ENCODE data around the gene ETV3. TPM values are rescaled to one million over a fixed set of nuclear protein-coding genes. Genes with fewer than 3 reads are reported as not detected.

ETV3 gene
- total and polyA plus RNA-seq, 10 of the 15 experiments (the other 5 are each of a cell fraction or from before 2014, with no cell fraction given): 1.7 to 13.8 (median 7.2) TPM

DNA sequence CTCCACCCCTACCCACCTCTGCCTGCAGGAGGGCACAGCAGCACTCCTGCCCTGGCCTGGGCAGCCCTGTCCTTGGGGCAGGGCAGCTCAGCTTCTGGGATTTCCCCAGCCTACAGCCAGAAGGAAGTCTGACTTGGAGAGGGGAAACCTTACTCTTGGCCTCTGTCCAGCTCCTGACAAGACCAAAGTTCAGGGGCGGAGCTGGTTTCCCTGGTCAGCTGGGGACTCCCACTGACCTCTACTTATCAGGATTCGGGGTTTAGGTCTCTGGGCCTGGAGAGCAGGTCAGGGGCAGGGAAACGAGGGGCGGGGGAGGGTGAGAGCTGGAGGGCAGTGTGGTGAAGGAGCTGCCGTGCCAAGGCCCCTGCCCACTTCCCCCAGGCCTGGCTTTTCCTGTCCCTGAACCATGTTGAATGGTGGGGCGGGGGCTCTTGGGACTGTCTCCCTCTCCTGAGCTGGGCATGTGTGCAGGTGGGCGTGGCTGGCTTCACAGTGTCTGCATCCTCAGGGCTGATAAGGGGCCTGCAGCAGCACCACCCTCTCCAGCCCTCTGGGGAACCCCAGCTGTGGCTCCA lies 16.8 kb upstream of the ETV3 start:
- H3K36me3 ChIP-seq (ENCODE audit: control insufficient read depth in 2 of 2, insufficient read depth in 2 of 2, low read length in 1 of 2): no peaks in the 10 kb centered on the region
- TF ChIP-seq MTA2 (IDR thresholded peaks at IDR 0.05; ENCODE audit: low read depth) (no peak), IKZF1 (conservative IDR thresholded peaks at IDR 0.05) (peak; percentile 32; the same call in 1 of the 2 replicates)
- no peaks in the 10 kb centered on the region for H4K20me1 ChIP-seq (ENCODE audit: control insufficient read depth, insufficient read depth)
- no peak overlapping the region for H2AFZ ChIP-seq (ENCODE audit: control insufficient read depth, low read depth, low read length)
- H3K4me1 ChIP-seq (ENCODE audit: control insufficient read depth, insufficient read depth, low read length): peaks cover 9% of the 10 kb centered on the region
- H3K27me3 ChIP-seq (replicated peaks in 1 of 2; ENCODE audit: control insufficient read depth in 2 of 2, insufficient read depth in 2 of 2, low read length in 1 of 2): no peaks in the 10 kb centered on the region; a peak in 1 of 4 replicates
- no peaks in the 10 kb centered on the region for H3K9me3 ChIP-seq (replicated peaks; ENCODE audit: control insufficient read depth, insufficient read depth, low read length)
- DNase-seq (ENCODE audit: low read depth, low spot score) (no peak), FAIRE-seq (no peak), ATAC-seq (peak; percentile 57)
- SMC1A ChIA-PET (ENCODE audit: uncharacterized antibody, unreplicated experiment): interaction anchor here (0.6 to 14.0 kb wide), 14 partner anchors 12 to 243 kb away, joined by 3 to 383 read pairs (median 6); partner anchors contain the start of gene ETV3
- WGBS (ENCODE audit: insufficient coverage, insufficient replicate concordance, low lambda C conversion rate, missing lambda C conversion rate): 27% methylated on average over 7 of the region's 7 CpGs
- intact Hi-C loops (cut with micrococcal nuclease; ENCODE audit: unreplicated experiment) (loop anchor here (10.0 kb wide), 1 partner anchor 240 kb away; no protein-coding TSS in a partner anchor), in situ Hi-C loops (cut with MboI) (loop anchor here (5.0 kb wide), 1 partner anchor 63 kb away; no protein-coding TSS in a partner anchor)
- no peak overlapping the region for H3K4me2 ChIP-seq (ENCODE audit: control insufficient read depth, insufficient read depth)
- no peak overlapping the region for H3K9ac ChIP-seq (ENCODE audit: control insufficient read depth, insufficient read depth, low read length)
- RAD21 ChIA-PET (ENCODE audit: unreplicated experiment): interaction anchor here (0.8 to 14.0 kb wide), 16 partner anchors 8 to 81 kb away, joined by 3 to 442 read pairs (median 4); partner anchors contain the start of genes ETV3 and ETV3L
- H3K79me2 ChIP-seq (ENCODE audit: control insufficient read depth, insufficient read depth, low read length): no peaks in the 10 kb centered on the region
- H3K27ac ChIP-seq (ENCODE audit: control insufficient read depth, insufficient read depth): no peak overlapping the region
- POLR2A ChIA-PET: interaction anchor here (0.6 to 1.8 kb wide), 7 partner anchors 12 to 67 kb away, joined by 3 to 5 read pairs (median 4); no protein-coding TSS in a partner anchor
- CTCF ChIA-PET: interaction anchor here (1.0 to 18.4 kb wide), 17 partner anchors 8 to 263 kb away, joined by 3 to 715 read pairs (median 7); partner anchors contain the start of gene ETV3L
- BruUV-seq (replicated peaks): no TSS peak
- no peak overlapping the region for H3K4me3 ChIP-seq

DNA sequence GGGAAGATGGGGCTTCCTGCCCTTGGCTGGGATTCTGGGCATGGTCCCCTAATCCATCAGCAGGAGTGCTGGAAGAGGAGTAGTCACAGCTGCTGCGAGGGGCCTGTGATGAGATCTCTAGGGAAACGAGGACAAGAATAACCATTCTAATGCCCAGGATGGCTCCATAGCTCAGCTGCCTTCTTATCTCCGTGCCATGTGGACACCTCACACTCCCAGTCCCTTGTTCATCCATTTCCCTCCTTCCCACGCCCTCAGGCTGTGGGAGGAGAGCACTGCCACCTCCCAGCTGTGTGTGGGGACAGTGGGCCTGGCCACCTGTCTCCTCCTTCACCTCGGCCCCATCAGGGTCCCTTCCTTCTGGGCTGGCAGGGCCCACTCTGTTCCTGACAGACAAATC lies 16.1 kb upstream of the ETV3 start:
- FAIRE-seq (no peak), ATAC-seq (no peak), DNase-seq (ENCODE audit: low read depth, low spot score) (no peak)
- Histone ChIP-seq H3K79me2 (ENCODE audit: control insufficient read depth, insufficient read depth, low read length) (no peaks in the 10 kb centered on the region), H3K4me3 (no peak overlapping the region), H3K4me2 (ENCODE audit: control insufficient read depth, insufficient read depth) (no peak overlapping the region), H3K27me3 (replicated peaks in 1 of 2; ENCODE audit: control insufficient read depth in 2 of 2, insufficient read depth in 2 of 2, low read length in 1 of 2) (no peaks in the 10 kb centered on the region; a peak in 1 of 4 replicates), H3K4me1 (ENCODE audit: control insufficient read depth, insufficient read depth, low read length) (peaks cover 9% of the 10 kb centered on the region), H3K9me3 (replicated peaks; ENCODE audit: control insufficient read depth, insufficient read depth, low read length) (no peaks in the 10 kb centered on the region), H2AFZ (ENCODE audit: control insufficient read depth, low read depth, low read length) (no peak overlapping the region), H3K36me3 (ENCODE audit: control insufficient read depth in 2 of 2, insufficient read depth in 2 of 2, low read length in 1 of 2) (no peaks in the 10 kb centered on the region), H3K9ac (ENCODE audit: control insufficient read depth, insufficient read depth, low read length) (no peak overlapping the region), H3K27ac (ENCODE audit: control insufficient read depth, insufficient read depth) (no peak overlapping the region), H4K20me1 (ENCODE audit: control insufficient read depth, insufficient read depth) (no peaks in the 10 kb centered on the region)
- BruUV-seq (replicated peaks): no TSS peak
- ChIA-PET CTCF (interaction anchor here (0.9 to 18.4 kb wide), 14 partner anchors 10 to 245 kb away, joined by 3 to 715 read pairs (median 6); partner anchors contain the start of gene ETV3L), SMC1A (ENCODE audit: uncharacterized antibody, unreplicated experiment) (interaction anchor here (0.8 to 14.0 kb wide), 10 partner anchors 12 to 174 kb away, joined by 3 to 383 read pairs (median 8); partner anchors contain the start of gene ETV3), RAD21 (ENCODE audit: unreplicated experiment) (interaction anchor here (0.8 to 14.0 kb wide), 11 partner anchors 13 to 65 kb away, joined by 3 to 442 read pairs (median 4); partner anchors contain the start of genes ETV3 and ETV3L), POLR2A (interaction anchor here (0.6 to 1.8 kb wide), 6 partner anchors 13 to 64 kb away, joined by 3 to 5 read pairs (median 4); no protein-coding TSS in a partner anchor)
- 11% methylated on average over 4 of the region's 5 CpGs for WGBS (ENCODE audit: insufficient coverage, insufficient replicate concordance, low lambda C conversion rate, missing lambda C conversion rate)
- in situ Hi-C loops (cut with MboI): loop anchor here (5.0 kb wide), 1 partner anchor 62 kb away; no protein-coding TSS in a partner anchor
- intact Hi-C loops (cut with micrococcal nuclease; ENCODE audit: unreplicated experiment): loop anchor here (10.0 kb wide), 1 partner anchor 239 kb away; no protein-coding TSS in a partner anchor
- no peak for TF ChIP-seq ZNF384 (IDR thresholded peaks at IDR 0.05; ENCODE audit: borderline replicate concordance, low read depth, low read length)
- no peak for TF ChIP-seq STAT3 (IDR thresholded peaks at IDR 0.05; ENCODE audit: low read depth, low read length)
- TF ChIP-seq SREBF1 (IDR thresholded peaks at IDR 0.05; ENCODE audit: low read length): no peak
- TF ChIP-seq CHD1 (IDR thresholded peaks at IDR 0.05; ENCODE audit: low read depth, low read length): no peak
- TF ChIP-seq, protein P1, sequence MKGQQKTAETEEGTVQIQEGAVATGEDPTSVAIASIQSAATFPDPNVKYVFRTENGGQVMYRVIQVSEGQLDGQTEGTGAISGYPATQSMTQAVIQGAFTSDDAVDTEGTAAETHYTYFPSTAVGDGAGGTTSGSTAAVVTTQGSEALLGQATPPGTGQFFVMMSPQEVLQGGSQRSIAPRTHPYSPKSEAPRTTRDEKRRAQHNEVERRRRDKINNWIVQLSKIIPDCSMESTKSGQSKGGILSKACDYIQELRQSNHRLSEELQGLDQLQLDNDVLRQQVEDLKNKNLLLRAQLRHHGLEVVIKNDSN (IDR thresholded peaks at IDR 0.05; ENCODE audit: borderline replicate concordance, extremely low read length, insufficient read depth, low read depth, low read length): no peak
- TF ChIP-seq RFX5 (IDR thresholded peaks at IDR 0.05; ENCODE audit: low read depth, low read length): no peak
- no peak for TF ChIP-seq TARDBP (IDR thresholded peaks at IDR 0.05; ENCODE audit: borderline replicate concordance)
- TF ChIP-seq ESRRA (IDR thresholded peaks at IDR 0.05; ENCODE audit: low read length): no peak
- TF ChIP-seq NR2F1 (conservative IDR thresholded peaks at IDR 0.05): no peak
- TF ChIP-seq, protein P2, sequence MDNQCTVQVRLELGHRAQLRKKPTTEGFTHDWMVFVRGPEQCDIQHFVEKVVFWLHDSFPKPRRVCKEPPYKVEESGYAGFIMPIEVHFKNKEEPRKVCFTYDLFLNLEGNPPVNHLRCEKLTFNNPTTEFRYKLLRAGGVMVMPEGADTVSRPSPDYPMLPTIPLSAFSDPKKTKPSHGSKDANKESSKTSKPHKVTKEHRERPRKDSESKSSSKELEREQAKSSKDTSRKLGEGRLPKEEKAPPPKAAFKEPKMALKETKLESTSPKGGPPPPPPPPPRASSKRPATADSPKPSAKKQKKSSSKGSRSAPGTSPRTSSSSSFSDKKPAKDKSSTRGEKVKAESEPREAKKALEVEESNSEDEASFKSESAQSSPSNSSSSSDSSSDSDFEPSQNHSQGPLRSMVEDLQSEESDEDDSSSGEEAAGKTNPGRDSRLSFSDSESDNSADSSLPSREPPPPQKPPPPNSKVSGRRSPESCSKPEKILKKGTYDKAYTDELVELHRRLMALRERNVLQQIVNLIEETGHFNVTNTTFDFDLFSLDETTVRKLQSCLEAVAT (IDR thresholded peaks at IDR 0.05): no peak
- TF ChIP-seq HCFC1 (IDR thresholded peaks at IDR 0.05; ENCODE audit: low read length): no peak
- no peak for TF ChIP-seq NFYA (IDR thresholded peaks at IDR 0.05; ENCODE audit: borderline replicate concordance, low read depth, low read length)
- TF ChIP-seq CHD4 (IDR thresholded peaks at IDR 0.05): no peak

Measured in GM12878 (cell line).